GM15510 (cell line): Measurements from ENCODE around the gene OCIAD2.

Experiments
- POLR2A ChIP-seq: IDR thresholded peaks from 3 replicates; pipeline ENCODE4 v1.6.1; 2011; ENCODE audit warnings: borderline replicate concordance; ENCODE audit not compliant: insufficient read length; ENCODE audit errors: extremely low read depth

The OCIAD2 gene

GRCh38 chr4:48836658-48837057, 69.9 kb downstream of the OCIAD2 start:
- TF ChIP-seq POLR2A, result no peak
